HG02840 (cell line): ENCODE results near the gene CDK6.

ENCODE experiments used
- ATAC-seq: cut with Tn5 transposase; IDR thresholded peaks from one replicate; pipeline ENCODE4 v1.9.1; 2021; ENCODE audit warnings: mild to moderate bottlenecking, moderate library complexity, moderate number of reproducible peaks; ENCODE audit not compliant: unreplicated experiment, low FRiP score

The CDK6 gene

GRCh38 chr7:92797284-92797683 lies 39.1 kb downstream of the CDK6 start:
- ATAC-seq: no peak

- no peak for ATAC-seq
These were observed 41.5 kb downstream of the CDK6 start for GRCh38 chr7:92794831-92795230.

- no peak for ATAC-seq
These were observed 42.0 kb downstream of the CDK6 start for GRCh38 chr7:92794391-92794790.

- ATAC-seq: no peak
These were observed 42.6 kb downstream of the CDK6 start for GRCh38 chr7:92793656-92794205.

GRCh38 chr7:92790992-92791391 lies 45.4 kb downstream of the CDK6 start:
- no peak for ATAC-seq

- ATAC-seq: no peak
These were observed 47.7 kb downstream of the CDK6 start for GRCh38 chr7:92788559-92789183.

- no peak for ATAC-seq
These were observed 50.5 kb downstream of the CDK6 start for GRCh38 chr7:92785923-92786322.

- ATAC-seq: no peak
These were observed 51.4 kb downstream of the CDK6 start for GRCh38 chr7:92784935-92785334.

GRCh38 chr7:92783260-92784201 lies 52.8 kb downstream of the CDK6 start:
- no peak for ATAC-seq

- ATAC-seq: no peak
These were observed 53.5 kb downstream of the CDK6 start for GRCh38 chr7:92782855-92783254.

- ATAC-seq: no peak
These were observed 54.1 kb downstream of the CDK6 start for GRCh38 chr7:92782236-92782635.

- no peak for ATAC-seq
These were observed 55.2 kb downstream of the CDK6 start for GRCh38 chr7:92781117-92781720.

GRCh38 chr7:92778972-92779371 lies 57.4 kb downstream of the CDK6 start:
- ATAC-seq: no peak

- ATAC-seq: no peak
These were observed 58.4 kb downstream of the CDK6 start for GRCh38 chr7:92777993-92778392.

GRCh38 chr7:92773808-92774207 lies 62.6 kb downstream of the CDK6 start:
- ATAC-seq: no peak

- ATAC-seq: no peak
These were observed 66.5 kb downstream of the CDK6 start for GRCh38 chr7:92769844-92770243.

- peak; percentile 10 for ATAC-seq
These were observed 67.0 kb downstream of the CDK6 start for GRCh38 chr7:92769394-92769699.

- peak; percentile 83 for ATAC-seq
These were observed 67.6 kb downstream of the CDK6 start for GRCh38 chr7:92768501-92769393.

- no peak for ATAC-seq
These were observed 68.9 kb downstream of the CDK6 start for GRCh38 chr7:92767437-92767836.

GRCh38 chr7:92766461-92767003 lies 69.8 kb downstream of the CDK6 start:
- no peak for ATAC-seq
